ENCODE results near the gene SIX1. TPM values are rescaled to one million over a fixed set of nuclear protein-coding genes. Genes with fewer than 3 reads are reported as not detected.

The SIX1 gene
- total RNA-seq, 4 donors from 2014 or later, result 28.3 to 76.4 (median 56.3) TPM

DNA sequence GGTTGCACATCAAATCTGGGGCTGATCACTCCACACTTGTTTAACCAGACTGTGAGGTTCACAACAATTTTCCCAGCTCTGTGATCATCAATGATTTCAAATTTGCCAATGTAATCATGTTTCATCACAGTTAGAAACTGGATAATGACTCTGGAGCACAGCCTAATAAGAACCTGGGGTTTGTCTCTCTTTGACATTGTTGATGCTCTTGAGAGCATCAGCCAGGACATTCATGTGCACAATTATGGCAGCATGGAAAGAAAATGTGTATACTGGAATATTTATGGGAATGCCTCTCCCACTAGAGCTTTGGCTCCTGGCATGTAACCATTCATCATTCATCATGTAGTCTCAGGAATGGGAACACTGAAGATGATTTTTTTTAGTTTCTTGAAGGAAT is 47.0 kb downstream of the SIX1 start:
- ATAC-seq (no peak), DNase-seq (no peak)
- Histone ChIP-seq H3K4me1 (peaks cover 0 to 5% of the 10 kb centered on the region in 2 donors), H3K27ac (no peak overlapping the region), H3K4me3 (no peak overlapping the region), H3K36me3 (no peaks in the 10 kb centered on the region), H3K27me3 (no peaks in the 10 kb centered on the region), H3K9me3 (no peaks in the 10 kb centered on the region)
- intact Hi-C loops (cut with DNase I; ENCODE audit: low total_unique reads) (no loop called here), in situ Hi-C loops (cut with MboI; ENCODE audit: low sequenced_read_pairs in 4 of 4) (no loop called here)
- TF ChIP-seq, protein P1, sequence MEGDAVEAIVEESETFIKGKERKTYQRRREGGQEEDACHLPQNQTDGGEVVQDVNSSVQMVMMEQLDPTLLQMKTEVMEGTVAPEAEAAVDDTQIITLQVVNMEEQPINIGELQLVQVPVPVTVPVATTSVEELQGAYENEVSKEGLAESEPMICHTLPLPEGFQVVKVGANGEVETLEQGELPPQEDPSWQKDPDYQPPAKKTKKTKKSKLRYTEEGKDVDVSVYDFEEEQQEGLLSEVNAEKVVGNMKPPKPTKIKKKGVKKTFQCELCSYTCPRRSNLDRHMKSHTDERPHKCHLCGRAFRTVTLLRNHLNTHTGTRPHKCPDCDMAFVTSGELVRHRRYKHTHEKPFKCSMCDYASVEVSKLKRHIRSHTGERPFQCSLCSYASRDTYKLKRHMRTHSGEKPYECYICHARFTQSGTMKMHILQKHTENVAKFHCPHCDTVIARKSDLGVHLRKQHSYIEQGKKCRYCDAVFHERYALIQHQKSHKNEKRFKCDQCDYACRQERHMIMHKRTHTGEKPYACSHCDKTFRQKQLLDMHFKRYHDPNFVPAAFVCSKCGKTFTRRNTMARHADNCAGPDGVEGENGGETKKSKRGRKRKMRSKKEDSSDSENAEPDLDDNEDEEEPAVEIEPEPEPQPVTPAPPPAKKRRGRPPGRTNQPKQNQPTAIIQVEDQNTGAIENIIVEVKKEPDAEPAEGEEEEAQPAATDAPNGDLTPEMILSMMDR (IDR thresholded peaks at IDR 0.05 in 4 of 5, conservative IDR thresholded peaks at IDR 0.05 in 1 of 5), result no peak
- TF ChIP-seq POLR2A (IDR thresholded peaks at IDR 0.05), result no peak

DNA sequence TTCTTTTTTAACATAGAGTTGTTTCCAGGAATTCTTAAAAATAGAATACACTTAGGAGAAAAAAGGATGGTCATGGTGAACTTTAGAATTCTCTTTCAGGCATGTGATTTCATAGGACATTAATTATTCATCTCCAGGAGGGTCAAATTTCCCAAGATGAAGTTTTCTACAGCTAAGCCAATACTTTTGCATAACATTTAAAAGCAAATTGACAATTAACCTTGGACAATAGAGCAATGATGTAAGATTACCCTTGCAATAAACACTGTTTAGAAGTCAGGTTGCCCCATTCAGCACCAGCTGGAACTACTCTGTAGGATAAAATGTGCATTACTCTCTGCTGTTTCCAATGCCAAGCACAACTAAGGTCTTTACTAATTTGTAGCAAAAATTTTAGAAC is 49.5 kb downstream of the SIX1 start:
- no peak for DNase-seq
- in situ Hi-C loops (cut with MboI; ENCODE audit: low sequenced_read_pairs in 4 of 4), result no loop called here
- TF ChIP-seq POLR2A (IDR thresholded peaks at IDR 0.05), result no peak
- TF ChIP-seq, protein P1 (IDR thresholded peaks at IDR 0.05 in 4 of 5, conservative IDR thresholded peaks at IDR 0.05 in 1 of 5), result no peak
- no peaks in the 10 kb centered on the region for H3K27me3 ChIP-seq
- intact Hi-C loops (cut with DNase I; ENCODE audit: low total_unique reads), result no loop called here
- no peaks in the 10 kb centered on the region for H3K36me3 ChIP-seq
- H3K4me3 ChIP-seq, result no peak overlapping the region
- no peaks in the 10 kb centered on the region for H3K9me3 ChIP-seq
- peaks cover 0 to 5% of the 10 kb centered on the region in 2 donors for H3K4me1 ChIP-seq
- no peak for ATAC-seq
- H3K27ac ChIP-seq, result no peak overlapping the region

DNA sequence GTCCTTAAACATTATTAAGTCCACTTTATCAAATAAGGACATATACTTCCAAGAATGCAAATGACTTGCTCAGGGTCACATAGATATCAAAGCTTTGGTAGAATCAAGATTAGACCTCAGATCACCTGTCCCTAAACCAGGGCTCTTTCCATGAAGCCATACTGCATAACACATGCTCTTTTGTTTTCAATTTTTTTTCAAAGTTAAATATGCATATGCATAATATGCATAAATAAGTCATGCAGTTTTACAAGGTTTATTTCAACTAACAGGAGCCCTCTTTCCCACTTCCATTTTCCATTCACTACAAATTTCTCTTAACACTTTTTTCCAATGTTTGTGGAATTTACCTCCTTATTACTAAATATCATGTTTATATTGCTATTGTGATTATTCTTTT is 53.1 kb downstream of the SIX1 start:
- Histone ChIP-seq H3K4me1 (peaks cover 0 to 5% of the 10 kb centered on the region in 2 donors), H3K4me3 (no peak overlapping the region), H3K36me3 (no peaks in the 10 kb centered on the region), H3K27ac (no peak overlapping the region), H3K9me3 (no peaks in the 10 kb centered on the region), H3K27me3 (no peaks in the 10 kb centered on the region)
- TF ChIP-seq, protein P1 (IDR thresholded peaks at IDR 0.05 in 4 of 5, conservative IDR thresholded peaks at IDR 0.05 in 1 of 5), result no peak
- TF ChIP-seq POLR2A (IDR thresholded peaks at IDR 0.05), result no peak
- no peak for ATAC-seq
- intact Hi-C loops (cut with DNase I; ENCODE audit: low total_unique reads), result no loop called here
- in situ Hi-C loops (cut with MboI; ENCODE audit: low sequenced_read_pairs in 4 of 4), result no loop called here
- DNase-seq, result no peak

DNA sequence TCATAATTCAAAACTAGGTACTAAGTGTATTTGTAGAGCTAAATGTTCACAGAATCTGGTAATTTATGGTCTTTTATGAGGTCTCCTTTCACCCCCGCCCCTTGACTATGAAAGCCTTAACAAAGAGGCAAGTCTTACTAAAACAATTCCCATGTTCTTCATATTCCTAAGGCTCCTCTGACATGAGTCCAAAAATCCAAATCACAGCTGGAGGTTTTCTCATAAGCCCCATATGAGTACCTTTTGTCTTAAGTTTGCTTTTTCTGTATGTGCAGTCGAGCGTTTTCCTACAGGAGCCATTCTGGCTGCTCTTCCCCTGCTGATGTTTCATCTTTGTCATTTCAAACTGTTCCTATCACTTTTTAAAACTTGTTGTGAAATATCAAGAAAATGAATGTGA is 55.2 kb downstream of the SIX1 start:
- Histone ChIP-seq H3K4me1 (no peaks in the 10 kb centered on the region), H3K27me3 (no peaks in the 10 kb centered on the region), H3K9me3 (no peaks in the 10 kb centered on the region), H3K4me3 (no peak overlapping the region), H3K36me3 (no peaks in the 10 kb centered on the region), H3K27ac (no peak overlapping the region)
- in situ Hi-C loops (cut with MboI; ENCODE audit: low sequenced_read_pairs in 4 of 4), result no loop called here
- TF ChIP-seq POLR2A (IDR thresholded peaks at IDR 0.05), result no peak
- TF ChIP-seq, protein P1 (IDR thresholded peaks at IDR 0.05 in 4 of 5, conservative IDR thresholded peaks at IDR 0.05 in 1 of 5), result no peak
- ATAC-seq (no peak), DNase-seq (no peak)
- intact Hi-C loops (cut with DNase I; ENCODE audit: low total_unique reads), result no loop called here

Other genes starting within 250 kb of the SIX1 start
- 1 to 10 TPM; 1.1 to 3.3 (median 2.4) TPM for gene C14orf39, start 163.4 kb downstream of the SIX1 start, total RNA-seq
- under 1 TPM in 3 of 4 donors, not detected in 1; 0.32 to 0.61 (median 0.40) TPM for gene SIX6, start 140.3 kb downstream of the SIX1 start, total RNA-seq
- gene SIX4, start 74.9 kb upstream of the SIX1 start, total RNA-seq, result 10 to 100 TPM; 27.8 to 62.6 (median 46.1) TPM
- gene MNAT1, start 85.3 kb upstream of the SIX1 start, total RNA-seq, result 10 to 100 TPM; 50.1 to 69.2 (median 62.0) TPM

All from gastrocnemius medialis (tissue), 4 donors.